ENCODE results near the gene NOD2. TPM values are rescaled to one million over a fixed set of nuclear protein-coding genes. Genes with fewer than 3 reads are reported as not detected.

Gene NOD2
- total and polyA plus RNA-seq, 2 of the 13 experiments (the other 11 are each of a cell fraction or from before 2014, with no cell fraction given): 0.27 to 0.81 TPM

GRCh38 chr16:50665128-50665878, 28.1 kb upstream of the NOD2 start (continued):
- TF ChIP-seq, protein P1, sequence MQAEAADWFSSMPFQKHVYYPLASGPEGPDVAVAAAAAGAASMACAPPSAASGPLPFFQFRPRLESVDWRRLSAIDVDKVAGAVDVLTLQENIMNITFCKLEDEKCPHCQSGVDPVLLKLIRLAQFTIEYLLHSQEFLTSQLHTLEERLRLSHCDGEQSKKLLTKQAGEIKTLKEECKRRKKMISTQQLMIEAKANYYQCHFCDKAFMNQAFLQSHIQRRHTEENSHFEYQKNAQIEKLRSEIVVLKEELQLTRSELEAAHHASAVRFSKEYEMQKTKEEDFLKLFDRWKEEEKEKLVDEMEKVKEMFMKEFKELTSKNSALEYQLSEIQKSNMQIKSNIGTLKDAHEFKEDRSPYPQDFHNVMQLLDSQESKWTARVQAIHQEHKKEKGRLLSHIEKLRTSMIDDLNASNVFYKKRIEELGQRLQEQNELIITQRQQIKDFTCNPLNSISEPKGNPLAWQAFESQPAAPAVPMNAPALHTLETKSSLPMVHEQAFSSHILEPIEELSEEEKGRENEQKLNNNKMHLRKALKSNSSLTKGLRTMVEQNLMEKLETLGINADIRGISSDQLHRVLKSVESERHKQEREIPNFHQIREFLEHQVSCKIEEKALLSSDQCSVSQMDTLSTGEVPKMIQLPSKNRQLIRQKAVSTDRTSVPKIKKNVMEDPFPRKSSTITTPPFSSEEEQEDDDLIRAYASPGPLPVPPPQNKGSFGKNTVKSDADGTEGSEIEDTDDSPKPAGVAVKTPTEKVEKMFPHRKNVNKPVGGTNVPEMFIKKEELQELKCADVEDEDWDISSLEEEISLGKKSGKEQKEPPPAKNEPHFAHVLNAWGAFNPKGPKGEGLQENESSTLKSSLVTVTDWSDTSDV (CRISPR knock-in tag; IDR thresholded peaks at IDR 0.05): no peak
- TF ChIP-seq, protein P2, sequence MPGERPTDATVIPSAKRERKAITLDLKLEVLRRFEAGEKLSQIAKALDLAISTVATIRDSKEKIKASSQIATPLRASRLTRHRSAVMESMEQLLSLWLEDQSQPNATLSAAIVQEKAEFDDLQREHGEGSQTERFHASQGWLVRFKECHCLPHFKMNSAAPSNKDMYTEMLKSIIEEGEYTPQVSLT (CRISPR knock-in tag; IDR thresholded peaks at IDR 0.05; ENCODE audit: borderline replicate concordance, low read depth): no peak
- TF ChIP-seq ZNF652 (CRISPR knock-in tag; IDR thresholded peaks at IDR 0.05; ENCODE audit: borderline replicate concordance, low read depth): no peak
- no peak for TF ChIP-seq NFRKB (IDR thresholded peaks at IDR 0.05)
- TF ChIP-seq, protein P3, sequence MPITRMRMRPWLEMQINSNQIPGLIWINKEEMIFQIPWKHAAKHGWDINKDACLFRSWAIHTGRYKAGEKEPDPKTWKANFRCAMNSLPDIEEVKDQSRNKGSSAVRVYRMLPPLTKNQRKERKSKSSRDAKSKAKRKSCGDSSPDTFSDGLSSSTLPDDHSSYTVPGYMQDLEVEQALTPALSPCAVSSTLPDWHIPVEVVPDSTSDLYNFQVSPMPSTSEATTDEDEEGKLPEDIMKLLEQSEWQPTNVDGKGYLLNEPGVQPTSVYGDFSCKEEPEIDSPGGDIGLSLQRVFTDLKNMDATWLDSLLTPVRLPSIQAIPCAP (CRISPR knock-in tag; IDR thresholded peaks at IDR 0.05; ENCODE audit: low read depth): no peak
- TF ChIP-seq ZNF207 (IDR thresholded peaks at IDR 0.05; ENCODE audit: borderline replicate concordance): no peak
- TF ChIP-seq ZNF260 (CRISPR knock-in tag; IDR thresholded peaks at IDR 0.05; ENCODE audit: borderline replicate concordance, low read depth): peak; percentile 99
- TF ChIP-seq HOXA5 (CRISPR knock-in tag; IDR thresholded peaks at IDR 0.05): no peak
- TF ChIP-seq ZNF800 (CRISPR knock-in tag; IDR thresholded peaks at IDR 0.05): no peak
- no peak for TF ChIP-seq ZNF577 (CRISPR knock-in tag; IDR thresholded peaks at IDR 0.05; ENCODE audit: borderline replicate concordance, low read depth)
- peak; percentile 53 for TF ChIP-seq HNRNPLL (IDR thresholded peaks at IDR 0.05; ENCODE audit: low read depth, low read length, poor library complexity, severe bottlenecking)
- no peak for TF ChIP-seq ZNF746 (CRISPR knock-in tag; IDR thresholded peaks at IDR 0.05)
- TF ChIP-seq KMT2A (CRISPR knock-in tag; IDR thresholded peaks at IDR 0.05): no peak
- no peak for TF ChIP-seq RARG (CRISPR knock-in tag; IDR thresholded peaks at IDR 0.05; ENCODE audit: low read depth)
- TF ChIP-seq ZNF781 (CRISPR knock-in tag; IDR thresholded peaks at IDR 0.05; ENCODE audit: borderline replicate concordance, not compliant biosample characterization): no peak
- TF ChIP-seq YEATS4 (CRISPR knock-in tag; IDR thresholded peaks at IDR 0.05; ENCODE audit: borderline replicate concordance): no peak
- no peak for TF ChIP-seq ZBTB44 (CRISPR knock-in tag; IDR thresholded peaks at IDR 0.05)

Measured in HepG2 (cell line).